OCI-LY3 (cell line): ENCODE results near the gene MUC16.

Source experiments
- CTCF ChIP-seq: fragments of 200-600, 300-600 bp; sonication (generic); IDR thresholded peaks from 2 replicates; pipeline ENCODE4 v1.5.1; 2014; ENCODE audit warnings: antibody characterized with exemption, low read length, low read depth
- EZH2phosphoT487 ChIP-seq: fragments of 200-600 bp; shearing (Covaris generic); IDR thresholded peaks from 2 replicates; pipeline ENCODE4 v1.6.1; 2018; ENCODE audit warnings: antibody characterized with exemption, mixed run types, low read depth

- TF ChIP-seq CTCF, result no peak
- TF ChIP-seq EZH2phosphoT487, result no peak
Observed at GRCh38 chr19:9054765-9055164, 44.6 kb upstream of the MUC16 start.
